Stimulated activated CD4-positive, alpha-beta T cell treated with anti-CD3 and anti-CD28 coated beads, TNF-alpha, amount 100 ng/mL, for 1 hour (primary cell): ENCODE results near the gene DCAF11.

Experiments
- DNase-seq, 3 donors: peaks; one replicate each; pipeline ENCODE4 v3.0.0-alpha.2; 2020; ENCODE audit warnings: low read depth in 3 of 3, low spot score in 1 of 3

DCAF11 gene

GRCh38 chr14:24078146-24078545, 36.4 kb upstream of the DCAF11 start:
- DNase-seq: no peak

GRCh38 chr14:24079491-24080141, 35.0 kb upstream of the DCAF11 start:
- DNase-seq: no peak

- no peak for DNase-seq
Observed at GRCh38 chr14:24080142-24080530, 34.4 kb upstream of the DCAF11 start.

- peak in 2 of 3 donors; percentile 30 to 54 for DNase-seq
Observed at GRCh38 chr14:24080888-24081738, 33.5 kb upstream of the DCAF11 start.

- no peak for DNase-seq
Observed at GRCh38 chr14:24081739-24082211, 32.8 kb upstream of the DCAF11 start.

GRCh38 chr14:24082411-24083080, 32.0 kb upstream of the DCAF11 start:
- DNase-seq: no peak

- no peak for DNase-seq
Observed at GRCh38 chr14:24083462-24083861, 31.1 kb upstream of the DCAF11 start.

GRCh38 chr14:24084440-24084839, 30.1 kb upstream of the DCAF11 start:
- no peak for DNase-seq

GRCh38 chr14:24085215-24085614, 29.4 kb upstream of the DCAF11 start:
- no peak for DNase-seq

GRCh38 chr14:24086193-24086955, 28.2 kb upstream of the DCAF11 start:
- DNase-seq: no peak

GRCh38 chr14:24087004-24087403, 27.6 kb upstream of the DCAF11 start:
- DNase-seq: no peak

GRCh38 chr14:24088095-24088494, 26.5 kb upstream of the DCAF11 start:
- DNase-seq: no peak

- no peak for DNase-seq
Observed at GRCh38 chr14:24089890-24090289, 24.7 kb upstream of the DCAF11 start.

GRCh38 chr14:24092110-24092504, 22.5 kb upstream of the DCAF11 start:
- no peak for DNase-seq

GRCh38 chr14:24092505-24093206, 21.9 kb upstream of the DCAF11 start:
- DNase-seq: no peak

- DNase-seq: no peak
Observed at GRCh38 chr14:24093207-24093900, 21.2 kb upstream of the DCAF11 start.

GRCh38 chr14:24093901-24094840, 20.4 kb upstream of the DCAF11 start, which contains the start of gene PCK2:
Gene PCK2 (plus strand): TSS chr14:24094311. CDS start chr14:24094406, 95 bp downstream.
- peak; percentile 31 to 85 (median 56) for DNase-seq

- DNase-seq: no peak
Observed at GRCh38 chr14:24094841-24095270, 19.7 kb upstream of the DCAF11 start.
